SU-DHL-6 (cell line): ENCODE data around the gene MTARC1.

Source experiments
- H2AFZ ChIP-seq: fragments of 200-600 bp; sonication (generic); 2 replicates; pipeline ENCODE4 v1.6.1; 2014; ENCODE audit warnings: low read depth, mild to moderate bottlenecking, moderate library complexity, mixed read lengths, antibody characterized with exemption, low read length; ENCODE audit not compliant: severe bottlenecking
- H3F3A ChIP-seq: fragments of 200-600 bp; shearing (Covaris generic); 2 replicates; pipeline ENCODE4 v1.6.0; 2016; ENCODE audit warnings: antibody characterized with exemption, mild to moderate bottlenecking; ENCODE audit not compliant: insufficient read depth
- H3K27ac ChIP-seq: fragments of 200-600 bp; sonication (generic); 2 replicates; pipeline ENCODE4 v1.5.1; 2016; ENCODE audit warnings: low read depth, mild to moderate bottlenecking, low read length, moderate library complexity, mixed read lengths
- H3K27me3 ChIP-seq: fragments of 200-600 bp; sonication (generic), shearing (Covaris generic); 2 replicates; pipeline ENCODE4 v1.6.0; 2014; ENCODE audit warnings: mild to moderate bottlenecking, low read length
- H3K36me3 ChIP-seq: fragments of 200-600 bp; sonication (generic); 2 replicates; pipeline ENCODE4 v1.6.1; 2014; ENCODE audit warnings: mild to moderate bottlenecking, low read length, mixed read lengths
- H3K4me2 ChIP-seq: fragments of 300-600, 200-600 bp; shearing (Covaris generic), sonication (generic); 2 replicates; pipeline ENCODE4 v1.6.0; 2014; ENCODE audit warnings: low read length, low read depth, mild to moderate bottlenecking; ENCODE audit not compliant: poor library complexity, severe bottlenecking
- H3K4me3 ChIP-seq: fragments of 200-600 bp; sonication (generic); 2 replicates; pipeline ENCODE4 v1.5.1; 2014; ENCODE audit warnings: antibody characterized with exemption, low read length, mild to moderate bottlenecking, mixed read lengths; ENCODE audit not compliant: insufficient read depth, poor library complexity, severe bottlenecking
- H3K79me2 ChIP-seq: fragments of 200-600 bp; sonication (generic); 2 replicates; pipeline ENCODE4 v1.6.1; 2014; ENCODE audit warnings: mild to moderate bottlenecking, low read length, moderate library complexity; ENCODE audit not compliant: insufficient read depth
- H3K9ac ChIP-seq: fragments of 200-600 bp; sonication (generic); 2 replicates; pipeline ENCODE4 v1.7.0; 2014; ENCODE audit warnings: mild to moderate bottlenecking, low read length
- H3K9me2 ChIP-seq: fragments of 200-600 bp; sonication (generic); replicated peaks from 2 replicates; pipeline ENCODE4 v1.6.1; 2014; ENCODE audit warnings: low read length; ENCODE audit not compliant: insufficient read depth
- H3K9me3 ChIP-seq: fragments of 200-600 bp; sonication (generic); 2 replicates; pipeline ENCODE4 v1.6.1; 2014; ENCODE audit warnings: low read length, mixed read lengths; ENCODE audit not compliant: insufficient read depth
- H4K20me1 ChIP-seq: fragments of 200-600 bp; sonication (generic); 2 replicates; pipeline ENCODE4 v1.6.1; 2014; ENCODE audit warnings: low read depth, mild to moderate bottlenecking, antibody characterized with exemption, low read length, moderate library complexity, mixed read lengths
- CTCF ChIP-seq: fragments of 200-600 bp; sonication (generic); IDR thresholded peaks from one replicate; pipeline ENCODE4 v1.5.1; 2017; ENCODE audit warnings: antibody characterized with exemption, mild to moderate bottlenecking, low read length, moderate library complexity; ENCODE audit not compliant: insufficient read depth, poor library complexity, severe bottlenecking
- EZH2phosphoT487 ChIP-seq: fragments of 200-600 bp; sonication (generic), shearing (Covaris generic); conservative IDR thresholded peaks from 2 replicates; pipeline ENCODE4 v1.6.1; 2018; ENCODE audit warnings: mild to moderate bottlenecking, antibody characterized with exemption, low read length, moderate library complexity, mixed read lengths

The MTARC1 gene

GRCh38 chr1:220819467-220820026 is 32.8 kb downstream of the MTARC1 start:
- Histone ChIP-seq H3F3A (no peaks in the 10 kb centered on the region), H3K4me2 (no peak overlapping the region), H3K4me3 (no peak overlapping the region), H3K27me3 (no peaks in the 10 kb centered on the region), H4K20me1 (no peaks in the 10 kb centered on the region), H2AFZ (no peak overlapping the region), H3K36me3 (no peaks in the 10 kb centered on the region), H3K27ac (no peak overlapping the region), H3K9me3 (no peaks in the 10 kb centered on the region), H3K9me2 (no peaks in the 10 kb centered on the region; the same call in 1 of the 2 replicates), H3K79me2 (no peaks in the 10 kb centered on the region), H3K9ac (no peak overlapping the region)
- TF ChIP-seq EZH2phosphoT487 = no peak
- no peak for TF ChIP-seq CTCF

GRCh38 chr1:220824031-220824989 is 37.6 kb downstream of the MTARC1 start:
- Histone ChIP-seq H3K9me2 (no peaks in the 10 kb centered on the region; the same call in 1 of the 2 replicates), H3F3A (no peaks in the 10 kb centered on the region), H4K20me1 (no peaks in the 10 kb centered on the region), H3K79me2 (no peaks in the 10 kb centered on the region), H3K27ac (no peak overlapping the region), H3K4me2 (no peak overlapping the region), H3K9me3 (no peaks in the 10 kb centered on the region), H3K4me3 (no peak overlapping the region), H3K36me3 (no peaks in the 10 kb centered on the region), H3K9ac (no peak overlapping the region), H2AFZ (no peak overlapping the region), H3K27me3 (no peaks in the 10 kb centered on the region; the same call in 1 of the 2 replicates)
- TF ChIP-seq EZH2phosphoT487 (no peak), CTCF (no peak)

- no peaks in the 10 kb centered on the region; the same call in 1 of the 2 replicates for H3K9me2 ChIP-seq
- no peaks in the 10 kb centered on the region for H3K79me2 ChIP-seq
- no peaks in the 10 kb centered on the region for H3F3A ChIP-seq
- H3K27ac ChIP-seq = no peak overlapping the region
- no peak overlapping the region for H3K9ac ChIP-seq
- H3K4me2 ChIP-seq = no peak overlapping the region
- H3K27me3 ChIP-seq = no peaks in the 10 kb centered on the region; the same call in 1 of the 2 replicates
- no peaks in the 10 kb centered on the region for H3K36me3 ChIP-seq
- no peaks in the 10 kb centered on the region for H4K20me1 ChIP-seq
- no peak overlapping the region for H3K4me3 ChIP-seq
- no peaks in the 10 kb centered on the region for H3K9me3 ChIP-seq
- no peak for TF ChIP-seq EZH2phosphoT487
- TF ChIP-seq CTCF = no peak
- H2AFZ ChIP-seq = no peak overlapping the region
Measured at GRCh38 chr1:220825819-220826551, 39.3 kb downstream of the MTARC1 start.
